GM15510 (cell line): Measurements from ENCODE around the gene TRAF3IP1.

Experiments
- POLR2A ChIP-seq: IDR thresholded peaks from 3 replicates; pipeline ENCODE4 v1.6.1; 2011; ENCODE audit warnings: borderline replicate concordance; ENCODE audit not compliant: insufficient read length; ENCODE audit errors: extremely low read depth

TRAF3IP1 gene

DNA sequence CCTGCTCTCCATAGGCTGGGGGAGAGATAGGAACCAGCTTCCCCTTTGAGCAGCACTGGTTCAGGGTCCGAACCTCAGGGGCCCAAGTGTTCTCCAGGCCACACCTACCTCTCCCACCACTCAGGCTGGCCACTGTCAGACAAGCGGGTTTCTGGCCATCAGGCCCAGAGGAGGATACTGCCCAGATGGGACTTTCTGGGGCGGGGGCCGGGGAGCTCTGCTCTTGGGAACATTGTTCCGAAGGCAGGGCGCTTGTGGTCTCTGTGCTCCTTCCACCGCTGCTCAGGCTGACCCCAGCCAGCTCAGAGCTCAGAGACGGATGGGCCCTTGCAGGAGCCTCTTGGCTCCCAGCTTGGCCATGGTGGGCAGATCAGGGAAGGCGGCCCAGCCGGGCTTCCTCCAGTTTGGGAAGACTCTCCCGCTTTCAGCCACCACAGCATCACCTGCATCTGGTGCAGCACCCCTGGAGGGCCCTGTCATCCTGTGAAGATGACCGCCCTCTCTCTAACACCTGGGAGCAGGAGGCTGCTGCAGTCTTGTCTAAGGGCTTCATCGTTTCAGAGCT lies 5.2 kb upstream of the TRAF3IP1 start:
- no peak for TF ChIP-seq POLR2A

DNA sequence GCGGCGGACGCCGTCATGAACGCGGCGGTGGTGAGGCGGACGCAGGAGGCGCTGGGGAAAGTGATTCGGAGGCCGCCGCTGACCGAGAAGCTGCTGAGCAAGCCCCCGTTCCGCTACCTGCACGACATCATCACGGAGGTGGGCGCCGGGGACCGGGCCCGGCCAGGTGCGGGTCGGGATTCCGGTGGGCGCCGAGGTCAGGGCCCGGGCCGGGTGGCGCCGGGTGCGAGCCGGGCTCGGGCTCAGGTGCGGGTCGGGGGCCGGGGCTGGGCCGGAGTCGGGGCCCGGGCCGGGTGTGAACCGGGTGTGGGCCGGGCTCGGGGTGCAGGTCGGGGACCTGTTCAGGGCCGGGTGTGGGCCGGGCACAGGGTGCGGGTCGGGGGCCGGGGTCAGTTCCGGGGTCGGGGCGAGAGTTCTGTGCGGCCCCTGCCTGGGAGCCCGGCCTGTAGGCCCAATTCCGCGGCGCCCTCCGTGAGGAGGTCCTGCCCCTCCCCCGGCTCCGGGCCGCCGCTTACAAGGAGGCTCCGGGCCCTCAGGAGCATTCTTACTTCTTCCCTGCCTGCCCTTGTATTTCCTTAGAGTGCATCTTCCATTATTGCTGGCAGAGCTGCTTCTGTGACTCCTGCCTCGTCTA lies 447 bp downstream of the TRAF3IP1 start:
- no peak for TF ChIP-seq POLR2A

DNA sequence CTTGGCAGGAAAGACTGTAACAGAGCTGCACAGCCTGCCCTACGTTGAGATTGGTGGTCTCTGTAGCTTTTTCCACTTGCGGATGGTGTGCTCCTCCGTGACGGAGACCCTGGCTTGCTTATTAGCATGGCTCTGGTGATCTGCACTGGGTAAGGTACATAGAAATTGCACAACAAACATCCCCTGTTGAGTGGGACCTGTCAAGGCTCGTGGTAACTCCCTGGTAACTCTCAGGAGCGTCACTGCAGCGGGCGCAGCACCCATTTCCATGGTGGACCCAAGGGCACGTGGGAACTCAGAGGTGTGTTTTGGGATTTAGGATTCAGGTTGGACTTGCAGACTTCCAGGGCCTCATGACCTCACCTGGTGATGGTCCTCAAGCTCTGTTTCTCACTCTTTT lies 1.1 kb downstream of the TRAF3IP1 start:
- no peak for TF ChIP-seq POLR2A

DNA sequence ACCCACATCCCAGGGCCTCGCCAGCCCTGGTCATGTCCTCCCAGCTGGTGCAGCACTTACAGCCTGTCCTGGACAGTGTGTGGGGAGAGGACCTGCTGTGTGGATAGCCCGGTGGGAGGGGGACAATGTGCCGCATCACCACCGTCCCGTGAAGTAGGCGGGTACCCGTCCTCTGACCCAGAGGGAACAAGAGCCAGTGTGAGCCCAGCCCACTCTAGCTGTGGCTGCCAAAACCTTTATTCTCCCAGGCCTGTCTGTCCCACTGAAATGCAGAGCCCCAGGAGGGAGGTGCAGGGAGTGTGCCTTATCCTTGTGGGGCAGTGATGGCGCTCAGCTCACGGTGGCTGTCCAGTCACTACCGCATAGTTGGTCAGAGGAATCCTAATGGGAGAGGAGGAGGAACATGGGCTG lies 1.7 kb downstream of the TRAF3IP1 start:
- TF ChIP-seq POLR2A: no peak

DNA sequence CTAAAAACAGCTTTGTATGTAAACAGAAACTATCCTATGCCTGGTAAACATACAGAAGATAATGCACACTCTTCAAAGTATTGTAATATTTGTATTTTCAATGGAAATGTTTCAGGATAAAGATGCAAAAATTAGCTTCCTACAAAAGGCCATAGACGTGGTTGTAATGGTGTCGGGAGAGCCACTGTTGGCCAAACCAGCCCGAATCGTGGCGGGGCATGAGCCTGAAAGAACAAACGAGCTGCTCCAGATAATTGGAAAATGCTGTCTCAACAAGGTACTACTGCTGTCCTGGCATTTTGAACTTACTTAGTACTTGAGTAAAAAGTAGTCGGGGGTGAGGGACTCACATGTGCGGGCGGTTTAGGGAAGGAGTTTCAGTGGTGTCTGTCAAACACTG lies 5.4 kb downstream of the TRAF3IP1 start:
- TF ChIP-seq POLR2A: no peak

DNA sequence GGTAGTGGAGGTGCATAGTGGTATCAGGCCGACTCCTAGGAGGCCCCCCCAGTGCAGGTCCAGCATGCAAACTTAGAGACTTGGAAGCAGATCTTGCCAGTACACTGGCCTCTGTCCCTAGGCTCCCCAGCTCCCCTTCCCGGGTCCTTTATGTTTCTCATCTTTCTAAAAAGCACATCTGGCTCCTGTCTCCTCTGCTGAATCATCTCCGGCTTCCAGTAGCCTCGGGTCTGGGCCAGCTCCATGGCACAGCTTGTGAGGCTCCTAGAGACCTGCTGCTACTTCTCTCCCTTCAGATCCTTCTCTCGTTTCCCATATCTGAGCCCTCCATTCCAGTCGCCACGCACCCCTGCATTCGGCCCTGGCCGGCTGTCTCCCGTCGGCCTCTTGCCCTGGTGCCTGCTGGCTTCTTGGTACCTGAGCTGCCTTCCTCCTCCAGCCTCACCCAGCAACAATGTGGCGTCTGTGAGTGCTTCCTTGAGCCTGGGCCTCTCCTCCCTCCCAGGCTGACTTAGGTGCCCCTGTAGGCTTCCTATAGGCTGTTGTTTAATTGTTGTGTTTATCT lies 6.6 kb downstream of the TRAF3IP1 start:
- TF ChIP-seq POLR2A: no peak

DNA sequence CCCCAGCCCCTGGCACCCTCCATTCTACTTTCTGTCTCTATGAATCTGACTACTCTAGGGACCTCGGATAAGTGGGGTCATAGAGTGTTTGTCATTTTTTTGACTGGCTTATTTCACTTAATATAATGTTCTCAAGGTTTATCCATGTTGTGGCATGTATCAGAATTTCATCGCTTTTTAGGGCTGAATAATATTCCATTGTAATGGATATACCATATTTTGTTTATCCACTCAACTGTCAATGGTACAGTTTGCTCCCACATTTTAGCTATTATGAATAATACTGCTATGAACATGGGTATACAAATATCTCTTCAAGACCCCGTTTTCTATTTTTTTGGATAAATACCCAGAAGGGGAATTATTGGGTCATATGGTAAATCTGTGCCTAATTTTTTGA lies 7.4 kb downstream of the TRAF3IP1 start:
- no peak for TF ChIP-seq POLR2A

DNA sequence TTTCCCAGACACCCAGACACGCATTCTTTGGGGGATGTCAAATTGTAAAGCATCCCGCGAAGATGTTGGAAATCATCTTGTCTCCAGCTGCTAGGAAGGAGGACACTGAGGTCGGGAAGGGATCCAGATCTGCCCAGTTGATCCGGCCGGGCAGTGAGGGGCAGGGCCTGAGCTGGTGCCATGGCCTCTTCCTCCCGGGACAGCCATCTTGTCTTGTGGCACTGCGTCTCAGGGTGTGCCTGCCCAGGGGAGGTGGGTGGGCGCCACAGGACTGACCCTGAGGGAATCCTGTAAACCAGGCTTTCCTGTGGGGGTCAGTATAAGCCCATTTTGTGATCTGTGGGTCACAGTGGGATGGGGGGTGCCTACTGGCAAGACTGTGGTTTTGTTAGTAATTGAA lies 10.1 kb downstream of the TRAF3IP1 start:
- no peak for TF ChIP-seq POLR2A

DNA sequence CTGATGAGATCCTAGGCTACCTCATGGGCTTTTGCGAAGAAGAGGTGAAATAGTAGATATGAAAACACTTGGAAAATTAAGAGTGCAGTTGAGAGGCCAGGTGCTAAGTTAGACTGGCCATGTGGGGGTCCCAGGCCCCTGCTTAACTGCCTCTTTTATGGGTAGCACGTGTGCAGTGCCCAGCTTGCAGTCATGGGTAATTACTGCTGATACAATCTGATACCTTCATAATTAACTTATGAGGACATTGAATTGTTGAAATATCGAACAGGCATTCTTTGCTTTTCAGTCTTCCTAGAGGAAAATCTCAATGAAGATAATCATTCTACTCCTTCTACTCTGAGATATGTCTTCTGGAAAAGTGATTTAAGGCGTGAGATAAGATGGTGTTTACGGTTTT lies 11.6 kb downstream of the TRAF3IP1 start:
- no peak for TF ChIP-seq POLR2A

DNA sequence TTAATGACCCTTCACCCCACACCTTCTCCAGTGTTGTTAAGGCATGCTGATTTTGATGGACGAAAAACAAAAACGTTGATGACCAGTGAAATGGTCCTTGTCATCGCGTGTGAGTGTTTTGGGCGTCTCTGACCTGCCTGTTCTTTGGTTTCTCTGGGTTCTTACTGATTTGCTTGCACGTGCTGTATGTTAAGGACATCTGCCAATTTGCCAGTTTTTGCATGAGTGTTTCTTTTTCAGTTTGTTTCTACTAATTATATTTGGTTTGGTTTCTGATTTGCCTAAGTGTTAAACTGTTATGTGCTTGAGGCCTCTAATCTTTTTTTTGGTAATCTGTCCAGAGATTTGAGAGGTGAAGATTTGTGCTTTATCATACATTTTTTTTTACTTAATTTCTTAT lies 14.6 kb downstream of the TRAF3IP1 start:
- no peak for TF ChIP-seq POLR2A

DNA sequence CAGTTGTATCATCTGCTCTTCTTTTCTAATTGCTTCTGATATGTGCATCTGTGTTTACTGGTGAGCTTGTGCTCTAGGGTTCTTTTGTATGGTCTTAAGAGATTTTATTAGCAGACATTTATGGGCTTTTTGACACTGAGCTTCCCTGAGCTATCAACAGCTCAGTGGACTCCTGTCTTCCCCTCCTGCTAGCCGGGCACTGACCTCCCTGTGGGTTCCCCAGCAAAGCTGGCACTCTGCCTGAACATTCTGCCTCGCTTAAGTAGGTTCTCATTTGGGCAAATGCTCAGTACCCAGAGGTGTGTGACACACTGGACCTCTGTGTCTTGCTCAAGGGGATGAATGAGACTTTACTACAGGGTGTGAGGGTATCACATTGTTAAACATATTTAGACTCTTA lies 15.8 kb downstream of the TRAF3IP1 start:
- TF ChIP-seq POLR2A: no peak

DNA sequence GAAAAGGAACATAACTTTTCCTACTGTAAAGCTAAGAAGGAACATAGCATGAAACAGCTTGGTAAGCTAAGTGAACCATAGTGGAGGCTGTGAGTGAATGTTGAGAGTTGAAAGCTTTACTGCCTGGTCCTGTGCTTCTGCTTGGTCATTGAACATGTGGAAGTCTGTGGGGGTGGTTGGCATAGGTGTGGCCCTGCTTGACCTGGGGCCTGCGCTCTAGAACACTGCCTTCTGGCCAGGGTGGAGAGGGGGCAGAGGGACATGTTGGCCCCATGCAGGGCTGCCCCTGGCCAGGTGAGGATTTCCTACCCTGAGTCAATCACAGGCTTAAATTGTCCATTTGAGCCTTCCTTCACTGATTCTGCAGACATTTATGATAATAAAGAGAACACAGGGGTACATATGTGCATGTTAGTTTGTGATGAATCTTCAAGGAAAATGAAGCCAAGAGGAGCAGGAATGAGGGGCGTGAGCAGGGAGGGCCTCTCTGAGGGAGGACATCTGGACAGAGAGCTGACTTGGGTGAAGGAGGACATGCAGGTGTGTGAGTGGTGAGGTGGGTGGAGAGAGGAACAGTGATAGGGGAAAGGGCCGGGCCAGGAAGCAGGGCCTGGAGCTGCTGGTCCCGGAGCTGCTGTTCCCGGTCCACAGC lies 16.6 kb downstream of the TRAF3IP1 start:
- no peak for TF ChIP-seq POLR2A

DNA sequence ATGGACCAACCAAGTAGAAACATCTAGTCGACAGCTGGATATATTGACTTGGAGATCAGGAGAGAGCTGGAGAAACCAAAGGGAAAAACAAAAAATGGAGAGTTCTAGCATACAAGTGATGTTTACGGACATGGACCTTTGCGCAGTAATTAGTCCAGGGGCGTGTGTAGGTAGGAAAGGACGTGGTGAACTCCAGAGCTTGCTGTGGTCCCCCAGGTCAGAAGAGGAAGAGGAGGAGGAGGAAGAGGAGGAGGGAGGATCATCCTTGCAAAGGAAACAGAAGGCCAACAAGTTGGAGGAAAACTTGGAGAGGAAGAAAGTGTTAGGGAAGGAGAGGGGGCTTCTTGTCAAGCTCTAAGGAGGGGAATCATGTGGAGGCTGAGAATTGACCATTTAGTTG lies 17.5 kb downstream of the TRAF3IP1 start:
- no peak for TF ChIP-seq POLR2A

DNA sequence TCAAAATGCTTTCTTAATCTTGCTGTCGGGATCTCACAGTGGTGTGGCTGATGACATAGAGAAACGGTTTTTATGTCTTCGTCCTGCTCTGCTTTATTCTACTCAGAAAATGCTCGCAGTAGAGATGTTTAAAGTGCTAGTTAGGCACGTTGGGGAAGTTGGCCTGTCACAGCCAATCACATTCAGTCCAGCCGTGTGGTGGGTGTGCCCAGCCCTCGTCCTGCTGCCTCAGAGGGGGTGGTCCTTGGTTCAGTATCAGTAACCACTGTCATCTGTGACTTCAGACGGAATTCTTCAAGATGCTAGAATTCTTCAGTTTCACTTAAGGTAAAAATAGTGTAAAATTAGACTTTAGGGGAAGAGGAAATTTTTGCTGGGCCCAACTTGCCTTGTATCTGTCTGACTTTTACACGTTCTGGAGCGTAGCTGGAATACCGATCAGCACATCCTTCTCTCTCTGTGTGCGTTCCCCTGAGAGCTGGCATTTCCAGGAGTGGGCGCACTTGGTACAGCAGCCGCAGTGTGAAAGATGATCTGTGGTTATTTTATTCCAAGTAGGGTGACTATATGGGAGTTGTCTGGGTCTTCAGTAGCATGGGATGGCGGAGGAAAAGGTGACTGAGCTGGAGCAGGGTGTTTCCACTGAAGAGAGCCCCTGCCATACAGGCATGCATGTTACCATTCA lies 18.5 kb downstream of the TRAF3IP1 start:
- no peak for TF ChIP-seq POLR2A

DNA sequence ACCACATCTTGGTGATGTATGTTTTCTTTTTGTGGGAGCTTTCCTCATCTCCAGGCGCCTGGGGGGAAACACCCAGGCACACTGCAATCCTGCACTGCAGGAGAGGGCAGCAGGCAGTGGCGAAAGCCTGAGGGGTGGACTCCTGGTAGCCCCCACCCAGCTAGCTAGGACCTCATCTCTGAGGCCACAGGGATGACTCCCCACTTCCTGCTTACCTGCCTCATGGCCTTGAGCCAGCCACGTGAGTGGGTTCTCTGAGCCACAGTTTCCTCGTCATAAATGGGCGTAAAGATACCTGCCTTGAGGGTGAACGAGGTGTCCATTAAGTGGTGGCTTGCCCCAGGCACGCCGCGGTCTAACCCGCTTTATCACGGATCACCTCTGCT lies 19.1 kb downstream of the TRAF3IP1 start:
- no peak for TF ChIP-seq POLR2A
